ENCODE data around the gene MCEE. TPM values are rescaled to one million over a fixed set of nuclear protein-coding genes. Genes with fewer than 3 reads are reported as not detected.
A peak's percentile ranks its signal among the peaks of the same experiment; 100 is the strongest.
"Not testable (repeated sequence)": the region's sequence is repeated elsewhere in the genome, so short reads cannot be mapped to it uniquely, and the experiment has no call there.

Gene MCEE
- total RNA-seq, 1 donor: 18.8 TPM

- H3K4me3 ChIP-seq (ENCODE audit: low read depth, low read length): no peak overlapping the region
- no peak for DNase-seq (ENCODE audit: low read depth)
- TF ChIP-seq, protein P1, sequence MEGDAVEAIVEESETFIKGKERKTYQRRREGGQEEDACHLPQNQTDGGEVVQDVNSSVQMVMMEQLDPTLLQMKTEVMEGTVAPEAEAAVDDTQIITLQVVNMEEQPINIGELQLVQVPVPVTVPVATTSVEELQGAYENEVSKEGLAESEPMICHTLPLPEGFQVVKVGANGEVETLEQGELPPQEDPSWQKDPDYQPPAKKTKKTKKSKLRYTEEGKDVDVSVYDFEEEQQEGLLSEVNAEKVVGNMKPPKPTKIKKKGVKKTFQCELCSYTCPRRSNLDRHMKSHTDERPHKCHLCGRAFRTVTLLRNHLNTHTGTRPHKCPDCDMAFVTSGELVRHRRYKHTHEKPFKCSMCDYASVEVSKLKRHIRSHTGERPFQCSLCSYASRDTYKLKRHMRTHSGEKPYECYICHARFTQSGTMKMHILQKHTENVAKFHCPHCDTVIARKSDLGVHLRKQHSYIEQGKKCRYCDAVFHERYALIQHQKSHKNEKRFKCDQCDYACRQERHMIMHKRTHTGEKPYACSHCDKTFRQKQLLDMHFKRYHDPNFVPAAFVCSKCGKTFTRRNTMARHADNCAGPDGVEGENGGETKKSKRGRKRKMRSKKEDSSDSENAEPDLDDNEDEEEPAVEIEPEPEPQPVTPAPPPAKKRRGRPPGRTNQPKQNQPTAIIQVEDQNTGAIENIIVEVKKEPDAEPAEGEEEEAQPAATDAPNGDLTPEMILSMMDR (IDR thresholded peaks at IDR 0.05; ENCODE audit: insufficient read depth, low read length): no peak
Measured at GRCh38 chr2:71117063-71117462, 13.0 kb downstream of the MCEE start.

DNA sequence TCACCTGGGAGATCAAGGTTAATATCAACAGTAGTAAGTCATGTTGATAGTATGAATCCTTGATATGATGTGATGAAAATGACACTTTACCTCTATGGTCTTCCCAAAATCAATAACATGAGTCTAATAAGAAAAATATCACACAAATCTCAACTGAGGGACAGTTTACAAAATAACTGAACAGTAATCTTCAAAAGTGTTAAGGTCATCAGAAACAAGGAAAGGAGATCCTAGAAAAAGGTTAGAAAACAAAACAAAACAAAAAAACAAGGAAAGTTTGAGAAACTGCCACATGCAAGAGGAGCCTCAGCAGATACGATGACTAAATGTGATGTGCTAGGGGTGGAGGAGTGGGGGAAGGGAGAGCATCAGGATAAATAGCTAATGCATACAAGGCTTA, 16.2 kb downstream of the MCEE start:
- TF ChIP-seq, protein P1 (IDR thresholded peaks at IDR 0.05; ENCODE audit: insufficient read depth, low read length): no peak
- no peak for DNase-seq (ENCODE audit: low read depth)
- H3K4me3 ChIP-seq (ENCODE audit: low read depth, low read length): no peak overlapping the region

DNA sequence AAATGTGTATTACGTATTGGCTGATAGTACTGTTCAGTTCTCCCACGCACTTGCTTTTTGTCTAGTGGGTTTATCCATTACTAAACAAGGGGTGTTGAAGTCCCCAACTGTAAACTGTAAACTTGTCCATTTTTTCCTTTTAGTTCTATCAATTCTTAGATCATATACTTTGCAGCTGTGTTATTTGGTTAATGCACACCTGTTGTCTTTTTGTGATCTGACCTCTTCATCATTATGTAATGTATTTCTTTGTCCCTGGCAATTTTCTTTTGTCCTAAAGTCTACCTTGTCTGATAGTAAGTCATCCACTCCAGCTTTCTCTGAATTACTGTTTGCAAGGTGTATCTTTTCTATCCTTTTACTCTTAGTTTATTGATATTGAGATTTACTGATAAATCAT, 21.9 kb downstream of the MCEE start:
- no peak for DNase-seq (ENCODE audit: low read depth)
- TF ChIP-seq, protein P1 (IDR thresholded peaks at IDR 0.05; ENCODE audit: insufficient read depth, low read length): no peak

GRCh38 chr2:71106463-71106862, 23.6 kb downstream of the MCEE start:
- DNase-seq (ENCODE audit: low read depth); H3K4me3 ChIP-seq (ENCODE audit: low read depth, low read length): not testable (repeated sequence)

More for the DNA sequence above, 21.9 kb downstream of the MCEE start:
- no peak overlapping the region for H3K4me3 ChIP-seq (ENCODE audit: low read depth, low read length)

DNA sequence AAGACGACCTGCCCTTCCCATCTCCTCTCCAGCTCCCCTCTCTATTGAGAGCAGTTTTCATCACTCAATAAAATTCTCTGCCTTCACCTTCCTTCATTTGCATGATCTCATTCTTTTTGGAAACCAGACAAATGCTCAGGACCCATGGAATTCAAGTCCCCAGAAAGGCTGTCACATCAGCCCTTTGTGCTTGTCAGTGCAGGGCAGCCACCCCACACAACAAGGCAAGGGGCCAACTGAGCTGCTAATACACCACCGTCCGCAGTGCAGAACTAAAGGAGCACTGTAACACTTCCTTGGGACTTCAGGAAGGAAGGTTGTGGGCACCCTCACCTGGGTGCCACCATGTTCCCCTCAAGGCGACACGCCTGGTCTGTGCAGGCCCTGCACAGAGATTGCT, 26.2 kb downstream of the MCEE start:
- H3K4me3 ChIP-seq (ENCODE audit: low read depth, low read length): no peak overlapping the region
- DNase-seq (ENCODE audit: low read depth): no peak
- TF ChIP-seq, protein P1 (IDR thresholded peaks at IDR 0.05; ENCODE audit: insufficient read depth, low read length): no peak

GRCh38 chr2:71102981-71103681, 26.9 kb downstream of the MCEE start:
- TF ChIP-seq, protein P1 (IDR thresholded peaks at IDR 0.05; ENCODE audit: insufficient read depth, low read length): no peak
- DNase-seq (ENCODE audit: low read depth): no peak
- H3K4me3 ChIP-seq (ENCODE audit: low read depth, low read length): no peak overlapping the region

DNA sequence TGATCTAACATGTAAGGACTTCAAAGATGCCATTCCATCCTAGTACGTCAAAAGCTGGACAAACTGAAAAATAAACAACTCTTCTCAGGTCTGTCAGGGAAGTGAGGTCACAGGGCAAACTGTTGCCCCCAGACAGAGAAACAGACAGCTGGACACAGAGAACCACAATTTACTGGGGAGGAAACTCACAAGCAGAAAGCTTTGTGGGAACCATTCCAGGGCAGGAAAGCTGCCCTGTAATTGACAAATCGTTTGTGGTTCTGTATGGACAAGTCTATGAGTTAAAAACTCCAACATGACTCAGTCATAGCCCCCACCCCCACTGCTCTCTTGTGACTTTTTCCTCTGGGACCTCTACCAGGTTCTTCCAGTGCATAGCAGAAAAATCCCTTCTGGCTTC, 28.4 kb downstream of the MCEE start:
- no peak overlapping the region for H3K4me3 ChIP-seq (ENCODE audit: low read depth, low read length)
- peak; percentile 74 for DNase-seq (ENCODE audit: low read depth)
- TF ChIP-seq, protein P1 (IDR thresholded peaks at IDR 0.05; ENCODE audit: insufficient read depth, low read length): no peak
